T-cell (primary cell): ENCODE data around the gene DRD2. TPM values are rescaled to one million over a fixed set of nuclear protein-coding genes. Genes with fewer than 3 reads are reported as not detected.
A peak's percentile ranks its signal among the peaks of the same experiment; 100 is the strongest.

Experiments used
- ATAC-seq, 4 experiments: fragments of 200-7000 bp in 3 of 4; fragments of 150-1000 bp in 1 of 4; cut with Tn5 transposase; replicated peaks in 1 of 4; 1 replicate in 3 of 4; 2 replicates in 1 of 4; pipeline ENCODE4 v1.10.0; 2021; ENCODE audit warnings: moderate library complexity in 3 of 4, mild to moderate bottlenecking in 2 of 4, moderate number of reproducible peaks in 1 of 4
- CTCF ChIA-PET, 2 donors: fragments of 300-600 bp; sonication (Branson Sonifier 250); formaldehyde crosslinking; loops; one replicate each; lab custom pipeline; 2022; ENCODE audit warnings: antibody characterized with exemption in 2 of 2; lab: Charles Lee
- POLR2A ChIA-PET, 2 donors: fragments of 300-600 bp; sonication (Branson Sonifier 250); formaldehyde crosslinking; loops; one replicate each; lab custom pipeline; 2022; ENCODE audit warnings: antibody characterized with exemption in 2 of 2; lab: Charles Lee
- DNase-seq, 35 experiments: peaks; one replicate each; pipeline versions ENCODE4 v3.0.0 to v3.0.0-alpha.2; 2013 to 2023
- H3K27ac ChIP-seq: one replicate; pipeline ENCODE4 v1.5.1; 2013; ENCODE audit warnings: low read length
- H3K27me3 ChIP-seq, 2 experiments: replicated peaks in 1 of 2; 1 replicate in 1 of 2; 2 replicates in 1 of 2; pipeline versions ENCODE4 v1.6.1 to v1.7.0; 2013; ENCODE audit warnings: low read length in 1 of 2, mixed read lengths in 1 of 2; ENCODE audit not compliant: control insufficient read depth in 2 of 2, insufficient read depth in 2 of 2; ENCODE audit errors: extremely low read depth in 1 of 2
- H3K36me3 ChIP-seq, 2 donors: 1 replicate in 1 of 2; 2 replicates in 1 of 2; pipeline versions ENCODE4 v1.6.1 to v1.7.0; 2013; ENCODE audit warnings: low read length in 1 of 2; ENCODE audit not compliant: control insufficient read depth in 2 of 2, insufficient read depth in 1 of 2; ENCODE audit errors: extremely low read depth in 1 of 2
- H3K4me1 ChIP-seq, 2 experiments: 1 replicate in 1 of 2; 2 replicates in 1 of 2; pipeline versions ENCODE4 v1.6.1 to v1.7.0; 2013; ENCODE audit warnings: low read length in 2 of 2, mixed read lengths in 1 of 2; ENCODE audit not compliant: insufficient read depth in 2 of 2, control insufficient read depth in 1 of 2; ENCODE audit errors: extremely low read depth in 1 of 2
- H3K4me3 ChIP-seq, 2 donors: 1 replicate in 1 of 2; 2 replicates in 1 of 2; pipeline versions ENCODE4 v1.5.1 to v1.7.0; 2013; ENCODE audit warnings: mild to moderate bottlenecking in 2 of 2, low read length in 1 of 2, moderate library complexity in 1 of 2; ENCODE audit not compliant: control insufficient read depth in 1 of 2; ENCODE audit errors: extremely low read depth in 1 of 2
- H3K9me3 ChIP-seq: 2 replicates; pipeline ENCODE4 v1.7.0; 2013
- H3K27ac Mint-ChIP-seq, 2 donors: one replicate each; pipeline ENCODE4 v1.8.0; 2020 to 2021; ENCODE audit warnings: mild to moderate bottlenecking in 2 of 2, mixed read lengths in 2 of 2
- H3K27me3 Mint-ChIP-seq, 2 donors: one replicate each; pipeline ENCODE4 v1.8.0; 2021 to 2022; ENCODE audit warnings: mixed read lengths in 2 of 2
- H3K36me3 Mint-ChIP-seq: one replicate; pipeline ENCODE4 v1.8.0; 2021; ENCODE audit warnings: mixed read lengths
- H3K4me1 Mint-ChIP-seq, 3 donors: one replicate each; pipeline ENCODE4 v1.8.0; 2020 to 2022; ENCODE audit warnings: mixed read lengths in 3 of 3, mild to moderate bottlenecking in 1 of 3
- H3K4me3 Mint-ChIP-seq, 3 donors: one replicate each; pipeline ENCODE4 v1.8.0; 2020 to 2022; ENCODE audit warnings: mild to moderate bottlenecking in 3 of 3, mixed read lengths in 3 of 3, moderate library complexity in 3 of 3
- H3K9me3 Mint-ChIP-seq, 3 donors: one replicate each; pipeline ENCODE4 v1.8.0; 2020 to 2022; ENCODE audit warnings: mixed read lengths in 3 of 3
- WGBS: methylation state at CpG from one replicate; pipeline ENCODE4 v1.1.5; 2013; ENCODE audit warnings: missing lambda C conversion rate; ENCODE audit not compliant: insufficient coverage; 5-methylcytosine and 5-hydroxymethylcytosine counted together
- total RNA-seq, 35 experiments: library from RNA in 6 of 35; stranded (reverse) in 6 of 35; fragments of 120-200 nt in 1 of 35; gene quantifications; one replicate each; pipeline versions ENCODE4 v1.2.1 to v1.2.4 and lab custom pipeline; 2013 to 2026

DRD2 gene
- total RNA-seq, 5 donors from 2014 or later (not counting 1 experiment from before 2014, with no cell fraction given) = not detected

DNA sequence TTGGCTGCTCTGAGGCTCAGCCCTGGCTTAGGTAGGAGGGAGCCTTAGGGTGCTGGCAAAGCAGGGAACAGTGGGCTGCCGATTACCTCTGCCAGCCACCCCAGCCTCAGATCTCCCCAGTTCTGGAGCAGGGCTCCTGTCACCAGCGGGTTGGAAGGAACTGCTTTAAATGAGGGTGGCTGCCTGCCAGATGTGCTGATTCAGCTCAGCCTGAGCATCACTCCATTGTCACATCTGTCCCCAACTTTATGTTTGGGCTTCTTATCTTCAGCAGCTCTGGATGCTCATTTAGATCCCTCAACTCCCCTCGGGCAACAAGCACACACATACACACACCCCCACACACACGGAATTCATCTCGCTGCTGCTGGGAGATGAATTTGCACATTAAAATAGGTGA is 104.6 kb downstream of the DRD2 start:
- Mint-ChIP-seq H3K4me3 (no peak overlapping the region), H3K36me3 (peaks cover 45% of the 10 kb centered on the region), H3K27ac (no peak overlapping the region), H3K4me1 (peaks cover 9 to 11% (median 11%) of the 10 kb centered on the region in 3 donors), H3K27me3 (no peaks in the 10 kb centered on the region), H3K9me3 (no peaks in the 10 kb centered on the region)
- ChIA-PET CTCF (no interaction called here), POLR2A (no interaction called here)
- Histone ChIP-seq H3K4me3 (no peak overlapping the region), H3K27ac (no peak overlapping the region), H3K27me3 (no peaks in the 10 kb centered on the region), H3K36me3 (peaks cover 0 to 30% of the 10 kb centered on the region in 2 donors), H3K4me1 (peaks cover 3 to 7% of the 10 kb centered on the region in 2 experiments), H3K9me3 (no peaks in the 10 kb centered on the region)
- 75% methylated on average over 1 of the region's 5 CpGs for WGBS
- no peak for DNase-seq
- no peak for ATAC-seq

DNA sequence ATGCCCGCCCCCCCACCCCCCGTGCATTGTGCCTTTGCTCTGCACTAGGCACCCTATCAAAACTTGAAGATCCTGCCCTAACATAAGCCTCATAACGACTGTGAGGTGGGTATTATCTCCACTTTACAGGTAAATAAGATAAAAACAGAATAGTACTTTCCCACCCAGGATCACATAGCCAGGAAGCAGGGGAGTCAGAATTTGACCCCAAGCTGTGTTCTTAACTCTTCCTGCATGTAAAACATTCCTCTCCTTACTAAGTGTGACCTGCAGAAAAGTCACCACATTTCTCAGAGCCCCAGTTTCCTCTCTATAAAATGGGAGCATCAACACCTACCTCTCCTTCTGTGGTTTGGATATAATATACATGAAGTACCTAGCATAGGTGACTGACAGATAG is 105.8 kb downstream of the DRD2 start:
- H3K27me3 Mint-ChIP-seq = no peaks in the 10 kb centered on the region
- Histone ChIP-seq H3K4me3 (no peak overlapping the region), H3K4me1 (peaks cover 3 to 12% of the 10 kb centered on the region in 2 experiments), H3K36me3 (peaks cover 0 to 39% of the 10 kb centered on the region in 2 donors), H3K9me3 (no peaks in the 10 kb centered on the region), H3K27me3 (no peaks in the 10 kb centered on the region), H3K27ac (no peak overlapping the region)
- H3K4me1 Mint-ChIP-seq = peaks cover 15 to 16% (median 16%) of the 10 kb centered on the region in 3 donors
- WGBS = no CpG with 5 or more reads among the region's 3 CpGs
- no peak overlapping the region for H3K4me3 Mint-ChIP-seq
- H3K36me3 Mint-ChIP-seq = peaks cover 50% of the 10 kb centered on the region
- ChIA-PET CTCF (no interaction called here), POLR2A (no interaction called here)
- no peaks in the 10 kb centered on the region for H3K9me3 Mint-ChIP-seq
- ATAC-seq (no peak), DNase-seq (no peak)
- no peak overlapping the region for H3K27ac Mint-ChIP-seq

DNA sequence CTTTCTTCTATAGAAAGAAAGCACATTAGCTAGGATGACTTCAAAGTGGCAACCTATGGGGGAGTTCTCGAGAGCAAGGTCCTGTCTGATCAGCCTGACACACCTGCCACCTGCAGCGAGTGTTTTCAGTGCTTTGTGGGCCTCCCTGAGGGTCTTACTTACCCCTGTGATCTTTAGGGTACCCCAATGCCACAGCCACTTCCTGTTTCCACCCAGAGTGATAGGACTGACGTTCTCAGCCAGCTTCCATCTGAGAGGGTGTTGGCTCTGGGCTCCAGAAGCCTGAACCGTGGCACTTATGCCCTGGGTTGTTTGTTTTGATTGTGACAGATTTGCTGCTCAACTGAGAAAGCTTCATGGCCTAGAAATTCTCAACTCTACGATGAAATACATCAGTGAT is 109.3 kb downstream of the DRD2 start:
- peak overlapping the region in 1 of 3 donors; percentile 3 for H3K4me3 Mint-ChIP-seq

DNA sequence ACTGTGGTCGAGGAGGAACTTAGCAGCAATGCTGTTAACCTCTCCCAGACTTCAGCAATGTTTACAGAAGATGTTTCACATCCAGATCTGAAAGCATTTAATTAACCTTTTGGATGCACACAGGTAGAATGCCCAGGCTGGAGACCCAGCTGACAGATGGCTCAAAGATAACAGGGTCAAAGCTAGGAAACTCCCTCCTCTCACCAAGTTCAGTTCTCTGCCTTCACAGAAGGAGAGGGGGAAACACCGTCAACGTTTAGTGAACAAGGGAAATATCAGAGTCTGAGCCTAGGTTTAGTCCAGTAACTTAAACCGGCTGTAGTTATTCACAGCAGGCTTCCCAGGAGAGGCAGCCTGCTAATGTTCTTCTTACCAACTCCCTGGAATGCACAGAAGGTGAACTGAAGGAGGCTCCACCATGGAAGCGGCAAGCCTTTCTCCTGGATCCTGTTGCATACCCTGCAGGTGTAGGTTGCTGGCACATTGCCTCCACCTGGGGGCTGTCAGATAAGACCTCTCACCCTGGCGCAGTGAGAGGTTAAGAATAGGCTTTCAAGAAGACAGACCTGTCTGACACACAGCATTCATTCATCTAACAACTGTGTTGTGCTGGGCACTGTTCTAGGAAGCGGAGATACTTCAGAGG is 111.1 kb downstream of the DRD2 start:
- Mint-ChIP-seq H3K27ac (peak overlapping the region in 1 of 2 donors; percentile 10), H3K9me3 (no peaks in the 10 kb centered on the region), H3K4me1 (peaks cover 20 to 29% (median 27%) of the 10 kb centered on the region in 3 donors), H3K36me3 (peaks cover 63% of the 10 kb centered on the region), H3K4me3 (no peak overlapping the region), H3K27me3 (no peaks in the 10 kb centered on the region)
- no peak for DNase-seq
- 92% methylated on average over 2 of the region's 7 CpGs for WGBS
- Histone ChIP-seq H3K4me3 (no peak overlapping the region), H3K9me3 (no peaks in the 10 kb centered on the region), H3K27me3 (no peaks in the 10 kb centered on the region), H3K27ac (no peak overlapping the region), H3K36me3 (peaks cover 0 to 73% of the 10 kb centered on the region in 2 donors), H3K4me1 (peaks cover 3 to 12% of the 10 kb centered on the region in 2 experiments)
- POLR2A ChIA-PET = no interaction called here
- ATAC-seq = no peak
- CTCF ChIA-PET = no interaction called here

More for the DNA sequence above, 109.3 kb downstream of the DRD2 start:
- H3K36me3 ChIP-seq = peaks cover 0 to 56% of the 10 kb centered on the region in 2 donors
- no peak overlapping the region for H3K27ac ChIP-seq
- H3K27me3 ChIP-seq = no peaks in the 10 kb centered on the region
- POLR2A ChIA-PET = no interaction called here
- H3K4me1 ChIP-seq = peaks cover 3 to 12% of the 10 kb centered on the region in 2 experiments
- no peak overlapping the region for H3K4me3 ChIP-seq
- CTCF ChIA-PET = interaction anchor here in 1 of 2 donors (0.6 kb wide), 1 partner anchor 516 kb away, joined by 3 read pairs; no protein-coding TSS in a partner anchor
- peak; percentile 31 to 85 (median 65) for ATAC-seq
- Mint-ChIP-seq H3K9me3 (no peaks in the 10 kb centered on the region), H3K4me1 (peaks cover 20 to 29% (median 27%) of the 10 kb centered on the region in 3 donors), H3K27ac (peak overlapping the region; percentile 56 to 74), H3K36me3 (peaks cover 54% of the 10 kb centered on the region), H3K27me3 (no peaks in the 10 kb centered on the region)
- H3K9me3 ChIP-seq = no peaks in the 10 kb centered on the region
- peak in 22 of 35 experiments; percentile 2 to 66 (median 15) for DNase-seq
- WGBS = 30% methylated on average over 2 of the region's 5 CpGs

DNA sequence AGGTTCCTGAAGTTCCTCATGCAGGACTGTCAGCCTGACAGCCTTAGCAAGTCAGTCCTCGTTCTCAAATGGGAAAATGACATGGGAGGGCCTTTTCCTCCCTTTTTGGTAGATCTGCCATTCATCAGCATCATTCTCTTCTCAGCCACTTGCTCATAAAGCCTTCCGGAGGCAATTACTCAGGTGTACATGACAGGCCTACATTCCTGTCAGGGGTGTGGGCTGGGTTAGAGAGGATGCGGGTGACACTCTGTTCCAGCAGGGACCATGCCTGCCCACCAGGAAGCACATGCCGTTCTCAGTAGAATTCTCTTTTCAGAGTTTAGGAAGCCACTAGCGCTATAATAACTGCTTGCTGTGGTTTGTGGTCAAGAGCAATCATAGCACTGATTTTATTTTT is 111.8 kb downstream of the DRD2 start:
- H3K36me3 ChIP-seq = peaks cover 0 to 75% of the 10 kb centered on the region in 2 donors
- CTCF ChIA-PET = no interaction called here

More for the DNA sequence above, 111.8 kb downstream of the DRD2 start:
- no peak for DNase-seq
- POLR2A ChIA-PET = no interaction called here
- no peak overlapping the region for H3K4me3 Mint-ChIP-seq
- no peaks in the 10 kb centered on the region for H3K9me3 Mint-ChIP-seq
- peaks cover 20 to 29% (median 27%) of the 10 kb centered on the region in 3 donors for H3K4me1 Mint-ChIP-seq
- ATAC-seq = no peak
- H3K9me3 ChIP-seq = no peaks in the 10 kb centered on the region
- H3K27ac ChIP-seq = no peak overlapping the region
- peaks cover 3 to 12% of the 10 kb centered on the region in 2 experiments for H3K4me1 ChIP-seq
- no peaks in the 10 kb centered on the region for H3K27me3 ChIP-seq
- H3K36me3 Mint-ChIP-seq = peaks cover 65% of the 10 kb centered on the region
- 40% methylated on average over 1 of the region's 5 CpGs for WGBS
- peak overlapping the region; percentile 10 to 56 for H3K27ac Mint-ChIP-seq
- H3K4me3 ChIP-seq = no peak overlapping the region
- H3K27me3 Mint-ChIP-seq = no peaks in the 10 kb centered on the region
